Activated CD8-positive, alpha-beta memory T cell treated with anti-CD3 and anti-CD28 coated beads, Interleukin-2, amount 50 U/mL, for 1 hour (primary cell): ENCODE measurements around the gene SYCP2L.
"Not testable (repeated sequence)": the region's sequence is repeated elsewhere in the genome, so short reads cannot be mapped to it uniquely, and the experiment has no call there.

ENCODE experiments used
- DNase-seq: peaks from one replicate; pipeline ENCODE4 v3.0.0-alpha.2; 2020; ENCODE audit errors: extremely low read depth

Gene SYCP2L

GRCh38 chr6:10886691-10887502, at the start of gene SYCP2L:
Gene SYCP2L, plus strand, starts transcription at chr6:10887052. Its CDS starts 75 bp downstream, at chr6:10887127.
- DNase-seq, result no peak

DNA sequence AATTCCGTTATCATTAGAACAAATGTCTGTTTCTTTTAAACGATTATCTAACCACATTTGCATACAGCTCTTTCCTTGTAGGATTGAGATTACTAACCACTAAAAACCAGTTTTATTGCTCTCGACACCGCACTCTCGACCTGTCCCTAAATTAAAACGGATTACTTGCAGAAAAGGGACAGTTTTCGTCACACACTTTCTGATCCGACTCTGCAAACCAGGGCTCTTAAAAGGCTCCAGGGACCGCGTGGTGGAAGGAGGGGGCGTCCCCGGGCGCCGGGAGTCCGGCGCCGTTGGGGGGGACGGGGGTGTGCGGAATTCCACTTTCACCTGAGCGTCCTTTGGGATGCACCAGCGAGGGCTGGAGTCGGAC, 49.2 kb upstream of the SYCP2L start:
- DNase-seq, result no peak

- peak; percentile 57 for DNase-seq
These were observed 48.7 kb upstream of the SYCP2L start, which contains the start of gene MAK for GRCh38 chr6:10837995-10838793. Gene MAK, minus strand, starts transcription at chr6:10838539. Its CDS starts 7,891 bp downstream, at chr6:10830648.

- no peak for DNase-seq
These were observed 48.0 kb upstream of the SYCP2L start for GRCh38 chr6:10838794-10839333.

GRCh38 chr6:10843554-10843953, 43.3 kb upstream of the SYCP2L start:
- DNase-seq, result no peak

DNA sequence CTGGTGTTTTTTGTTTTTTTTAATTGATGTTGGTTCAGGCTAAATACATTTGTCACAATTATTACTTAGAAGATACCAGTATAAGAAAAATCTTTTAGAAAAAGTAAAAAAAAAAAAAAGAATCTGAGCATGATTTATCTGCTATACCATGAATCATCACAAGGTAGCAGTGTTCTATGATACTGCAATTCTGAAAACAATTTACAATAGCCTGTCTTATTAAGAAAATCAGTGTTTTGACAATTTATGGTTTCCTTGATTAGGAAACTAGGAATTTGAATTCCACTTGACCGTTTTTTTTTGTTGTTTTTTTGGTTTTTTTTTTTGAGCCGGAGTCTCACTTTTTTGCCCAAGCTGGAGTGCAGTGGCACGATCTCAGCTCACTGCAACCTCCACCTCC, 39.2 kb upstream of the SYCP2L start:
- DNase-seq, result no peak

DNA sequence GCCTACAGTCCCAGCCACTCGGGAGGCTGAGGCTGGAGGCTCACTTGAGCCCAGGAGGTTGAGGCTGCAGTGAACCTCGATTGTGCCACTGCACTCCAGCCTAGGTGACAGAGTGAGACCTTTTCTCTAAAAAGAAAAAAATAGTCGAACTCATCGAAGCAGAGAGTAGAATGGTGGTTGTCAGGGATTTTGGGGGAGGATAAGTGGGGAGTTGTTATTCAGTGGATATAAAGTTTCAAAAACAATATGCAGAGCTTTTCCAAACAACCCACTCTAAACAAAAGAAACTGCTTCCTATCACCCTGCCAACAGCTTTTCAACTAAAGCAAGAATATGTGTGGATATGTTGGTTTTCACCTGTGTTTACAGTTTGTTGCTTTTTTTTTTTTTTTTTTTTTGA, 37.0 kb upstream of the SYCP2L start:
- DNase-seq, result no peak

- DNase-seq, result no peak
These were observed 36.1 kb upstream of the SYCP2L start for GRCh38 chr6:10850728-10851127.

DNA sequence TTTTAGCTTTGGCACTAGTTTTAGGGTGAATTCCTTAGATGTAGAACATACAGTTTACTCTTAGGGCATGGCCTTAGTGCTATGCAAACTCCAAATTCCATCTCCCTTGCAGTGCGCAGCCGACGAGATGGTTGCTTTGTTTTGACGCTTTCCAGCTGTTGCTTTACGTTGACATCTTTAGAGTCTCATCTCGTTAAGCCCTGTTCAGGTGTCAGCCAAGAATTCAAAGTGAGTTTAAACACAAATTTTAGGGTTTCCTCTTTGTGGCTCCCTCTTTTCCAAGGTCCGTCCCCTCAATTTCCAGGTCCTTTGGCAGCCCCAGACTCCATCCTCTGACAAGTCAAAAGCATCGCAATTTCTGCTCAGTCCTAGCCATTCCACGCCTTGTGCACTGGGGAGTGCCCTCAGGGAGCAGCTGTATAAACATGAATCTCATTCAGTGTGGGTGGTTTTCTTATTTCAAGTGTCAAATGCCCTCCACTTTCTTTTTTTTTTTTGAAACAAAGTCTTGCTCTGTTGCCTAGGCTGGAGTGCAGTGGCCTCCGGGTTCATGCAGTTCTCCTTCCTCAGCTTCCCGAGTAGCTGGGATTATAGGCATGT, 34.4 kb upstream of the SYCP2L start:
- DNase-seq, result no peak

GRCh38 chr6:10853849-10854300, 33.0 kb upstream of the SYCP2L start:
- DNase-seq, result not testable (repeated sequence)

DNA sequence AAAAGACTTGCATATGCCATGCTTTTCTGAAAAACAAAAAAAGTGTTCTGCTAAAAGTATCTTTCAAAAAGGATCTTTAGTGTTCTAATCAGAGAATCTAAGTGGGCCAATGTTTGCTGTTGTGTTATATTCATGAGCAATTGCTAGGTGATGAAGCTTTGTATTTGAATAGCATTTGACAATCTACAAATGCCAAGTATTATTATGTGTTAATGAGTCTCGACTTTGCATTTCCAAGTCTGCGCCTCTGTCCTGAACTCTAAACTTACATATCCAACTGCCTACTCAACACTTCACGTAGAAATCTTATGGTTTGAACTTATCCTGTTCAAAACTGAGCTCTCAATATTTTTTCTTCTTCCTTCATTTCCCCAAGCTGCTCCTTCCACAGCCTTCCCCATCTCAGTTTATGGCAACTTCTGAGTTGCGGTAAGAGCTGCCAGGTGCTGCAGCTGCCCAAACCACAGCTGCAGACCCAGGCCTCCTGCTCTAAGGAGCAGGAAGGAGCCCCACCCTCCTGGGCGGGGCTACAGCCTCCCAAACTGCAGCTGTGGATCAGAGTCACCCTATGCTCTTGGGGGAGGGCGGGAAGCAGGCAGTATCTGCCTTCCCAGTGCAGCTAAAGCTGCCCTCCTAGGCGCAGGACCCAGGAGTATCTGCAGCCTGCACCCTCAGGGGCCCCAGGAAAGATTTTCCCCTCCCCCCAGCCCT, 31.8 kb upstream of the SYCP2L start:
- no peak for DNase-seq

DNA sequence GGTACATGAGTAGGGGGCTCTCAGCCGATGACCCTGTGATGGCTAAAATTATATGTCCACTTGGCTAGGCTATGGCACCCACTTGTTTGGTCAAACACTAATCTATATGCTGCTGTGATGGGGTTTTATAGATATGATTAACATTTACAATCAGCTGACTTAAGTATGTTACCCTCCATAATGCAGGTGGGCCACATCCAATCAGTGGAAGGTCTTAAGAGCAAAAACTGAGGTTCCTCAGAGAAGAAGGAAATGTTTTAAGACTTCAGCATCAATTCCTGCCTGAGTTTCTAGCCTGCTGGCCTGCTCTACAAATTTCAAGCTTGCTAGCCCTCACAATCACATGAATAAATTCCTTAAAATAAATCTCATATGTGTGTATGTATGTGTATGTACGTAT, 29.6 kb upstream of the SYCP2L start:
- DNase-seq, result no peak

DNA sequence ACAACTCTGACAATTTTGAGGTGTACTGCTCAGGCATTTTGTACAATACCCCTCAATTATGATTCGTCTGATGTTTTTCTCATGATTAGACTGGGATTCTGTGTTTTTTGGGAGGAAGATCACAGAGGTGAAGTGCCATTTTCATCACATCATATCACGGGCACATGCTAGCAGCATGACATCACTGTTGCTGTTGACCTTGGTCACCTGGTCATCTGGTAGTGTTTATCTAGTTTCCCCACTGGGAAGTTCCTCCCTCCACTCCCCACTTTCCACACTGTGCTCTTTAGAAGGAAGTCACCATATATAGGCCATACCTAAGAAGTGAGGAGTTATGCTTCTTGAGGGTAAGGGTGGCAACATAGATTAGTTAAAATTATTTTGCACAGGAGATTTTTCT, 25.8 kb upstream of the SYCP2L start:
- no peak for DNase-seq

DNA sequence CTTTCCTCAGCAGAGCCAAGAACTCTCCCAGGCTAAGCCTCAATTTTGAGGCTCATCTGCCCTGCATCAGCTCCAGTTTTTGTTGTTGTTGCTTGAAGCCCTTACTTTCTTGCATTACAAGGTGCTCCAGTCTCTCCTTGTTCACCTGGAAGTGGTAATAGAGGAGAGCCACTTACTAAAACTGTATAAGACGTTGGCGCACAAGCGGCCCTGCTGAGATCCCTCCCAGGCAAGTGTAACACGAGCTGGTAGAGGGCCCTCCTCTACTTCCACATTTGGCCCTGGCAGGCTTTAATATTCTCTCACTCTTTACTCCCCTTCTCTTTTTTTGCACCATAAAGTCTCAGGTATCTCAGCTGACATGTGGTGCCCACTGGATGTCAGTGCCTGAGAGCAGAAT, 24.5 kb upstream of the SYCP2L start:
- no peak for DNase-seq

DNA sequence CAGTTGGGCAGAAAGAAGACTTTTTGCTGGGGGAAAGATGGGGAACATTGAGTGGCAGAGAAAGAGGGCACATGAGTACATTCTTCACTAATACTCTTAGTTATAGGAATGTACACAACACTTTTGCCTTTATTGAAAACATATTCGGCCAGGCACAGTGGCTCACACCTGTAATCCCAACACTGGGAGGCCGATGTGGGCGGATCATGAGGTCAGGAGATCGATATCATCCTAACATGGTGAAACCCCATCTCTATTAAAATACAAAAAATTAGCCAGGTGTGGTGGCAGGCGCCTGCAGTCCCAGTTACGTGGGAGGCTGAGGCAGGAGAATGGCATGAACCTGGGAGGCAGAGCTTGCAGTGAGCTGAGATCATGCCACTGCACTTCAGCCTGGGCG, 23.8 kb upstream of the SYCP2L start:
- not testable (repeated sequence) for DNase-seq

- DNase-seq, result not testable (repeated sequence)
These were observed 20.1 kb upstream of the SYCP2L start for GRCh38 chr6:10866709-10867108.

DNA sequence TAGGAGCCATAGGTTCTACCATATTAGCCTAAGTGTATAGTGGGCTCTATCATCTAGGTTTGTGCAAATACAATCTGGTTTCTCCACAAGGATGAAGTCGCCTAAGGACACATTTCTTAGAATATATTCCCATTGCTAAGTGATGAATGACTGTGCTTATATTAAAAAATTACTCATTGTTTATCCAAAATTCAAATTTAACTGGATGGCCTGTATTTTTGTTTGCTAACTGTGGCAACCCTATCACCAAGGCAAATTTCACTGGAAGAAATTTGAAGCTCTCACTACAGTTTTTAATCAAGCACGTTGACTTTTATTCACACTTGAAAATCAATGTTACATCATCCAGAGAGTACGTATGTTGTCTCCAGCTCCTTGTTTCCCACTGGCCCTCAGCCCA, 18.9 kb upstream of the SYCP2L start:
- DNase-seq, result no peak

- no peak for DNase-seq
These were observed 13.5 kb upstream of the SYCP2L start for GRCh38 chr6:10873374-10873773.

- no peak for DNase-seq
These were observed 12.6 kb upstream of the SYCP2L start for GRCh38 chr6:10874207-10874606.

GRCh38 chr6:10875026-10875425, 11.8 kb upstream of the SYCP2L start:
- DNase-seq, result no peak

DNA sequence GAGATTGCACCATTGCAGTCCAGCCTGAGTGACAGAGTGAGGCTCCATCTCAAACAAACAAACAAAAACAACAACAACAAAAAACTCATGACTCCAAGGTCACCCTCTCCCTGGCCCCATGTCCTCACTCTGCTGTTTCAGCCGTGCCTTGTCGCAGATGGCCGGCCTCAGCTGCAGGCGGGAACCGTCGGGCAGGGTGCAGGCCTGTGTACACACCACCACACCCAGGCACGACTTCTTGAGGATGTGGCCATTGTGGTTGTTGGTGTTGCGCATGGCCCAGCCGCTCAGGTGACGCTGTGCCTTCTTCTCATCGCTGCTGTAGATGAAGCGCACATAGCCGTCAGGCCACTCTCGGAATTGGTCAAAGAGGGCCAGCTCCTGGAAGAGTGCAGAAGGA, 9.8 kb upstream of the SYCP2L start:
- no peak for DNase-seq

GRCh38 chr6:10877871-10878270, 9.0 kb upstream of the SYCP2L start:
- no peak for DNase-seq
